Keratinocyte (primary cell): ENCODE data around the gene ARHGAP10. TPM values are rescaled to one million over a fixed set of nuclear protein-coding genes. Genes with fewer than 3 reads are reported as not detected.
A peak's percentile ranks its signal among the peaks of the same experiment; 100 is the strongest.

Experiments used
- DNase-seq: peaks from one replicate; pipeline ENCODE4 v3.0.0-alpha.2; 2011; ENCODE audit warnings: low read depth, missing footprints, low spot score
- FAIRE-seq: peaks from 2 replicates; lab custom pipeline; 2011; peaks lifted over from hg19 to GRCh38; lab: Jason Lieb, UNC
- H2AFZ ChIP-seq: 2 replicates; pipeline ENCODE4 v1.6.0; 2012; ENCODE audit warnings: low read length, control low read depth, inconsistent platforms; ENCODE audit not compliant: control insufficient read depth
- H3K27ac ChIP-seq: 2 replicates; pipeline ENCODE4 v1.5.1; 2011; ENCODE audit warnings: low read length; ENCODE audit not compliant: control insufficient read depth, insufficient read depth
- H3K27me3 ChIP-seq: 3 replicates; pipeline ENCODE4 v1.6.0; 2011; ENCODE audit warnings: low read length; ENCODE audit not compliant: control insufficient read depth, insufficient read depth; ENCODE audit errors: extremely low read depth
- H3K36me3 ChIP-seq, 2 experiments: 2 replicates in 1 of 2; 3 replicates in 1 of 2; pipeline ENCODE4 v1.5.1; 2011; ENCODE audit warnings: low read length in 2 of 2, mild to moderate bottlenecking in 1 of 2; ENCODE audit not compliant: control insufficient read depth in 2 of 2, insufficient read depth in 2 of 2; ENCODE audit errors: extremely low read depth in 1 of 2
- H3K4me1 ChIP-seq: 3 replicates; pipeline ENCODE4 v1.5.1; 2011; ENCODE audit warnings: low read length; ENCODE audit not compliant: control insufficient read depth, insufficient read depth; ENCODE audit errors: extremely low read depth
- H3K4me2 ChIP-seq: 3 replicates; pipeline ENCODE4 v1.6.0; 2011; ENCODE audit warnings: low read depth, low read length; ENCODE audit not compliant: control insufficient read depth, insufficient read depth; ENCODE audit errors: extremely low read depth
- H3K4me3 ChIP-seq, 3 experiments: fragments of 200-600 bp in 1 of 3; sonication (generic) in 1 of 3; 2 replicates in 2 of 3; 3 replicates in 1 of 3; pipeline ENCODE4 v1.5.1; 2011 to 2016; ENCODE audit warnings: low read length in 3 of 3, mild to moderate bottlenecking in 3 of 3, control low read depth in 2 of 3, inconsistent platforms in 1 of 3, low read depth in 1 of 3, mixed read lengths in 1 of 3, mixed run types in 1 of 3, moderate library complexity in 1 of 3; ENCODE audit not compliant: control insufficient read depth in 2 of 3, insufficient read depth in 2 of 3; ENCODE audit errors: extremely low read depth in 1 of 3
- H3K79me2 ChIP-seq: 2 replicates; pipeline ENCODE4 v1.6.0; 2012; ENCODE audit warnings: low read length; ENCODE audit not compliant: control insufficient read depth, insufficient read depth
- H3K9ac ChIP-seq: 3 replicates; pipeline ENCODE4 v1.6.0; 2011; ENCODE audit warnings: low read length; ENCODE audit not compliant: control insufficient read depth, insufficient read depth; ENCODE audit errors: extremely low read depth
- H3K9me1 ChIP-seq: 3 replicates; pipeline ENCODE4 v1.6.0; 2011; ENCODE audit warnings: low read length; ENCODE audit not compliant: control insufficient read depth, insufficient read depth; ENCODE audit errors: extremely low read depth
- H3K9me3 ChIP-seq: 2 replicates; pipeline ENCODE4 v1.5.1; 2012; ENCODE audit warnings: low read depth, low read length; ENCODE audit not compliant: control insufficient read depth
- H4K20me1 ChIP-seq: 3 replicates; pipeline ENCODE4 v1.6.0; 2011; ENCODE audit warnings: low read length; ENCODE audit not compliant: control insufficient read depth, insufficient read depth; ENCODE audit errors: extremely low read depth
- EZH2 ChIP-seq: IDR thresholded peaks from one replicate; pipeline ENCODE4 v1.6.1; 2012; ENCODE audit warnings: inconsistent platforms, mild to moderate bottlenecking, low read length, moderate library complexity
- dilution Hi-C: fragments of 300-500 bp; cut with MboI; formaldehyde crosslinking; loops from one replicate; pipeline ENCODE4 v1.7.0; 2020; ENCODE audit warnings: low sequenced_read_pairs; ENCODE audit not compliant: extremely low pct_ligation_motif_present
- polyA plus RNA-seq, 5 experiments: library from polyadenylated mRNA; depleted of rRNA in 3 of 5; stranded (reverse) in 3 of 5; stranded (forward) in 1 of 5; unstranded in 1 of 5; fragments of >200 nt; gene quantifications; 1 replicate in 1 of 5; 2 replicates in 3 of 5; 3 replicates in 1 of 5; pipeline versions ENCODE4 v1.2.1 to v1.2.3, GENCODE V29; 2011 to 2012; ENCODE audit warnings: missing spikeins in 2 of 5, low read depth in 1 of 5, low replicate concordance in 1 of 5
- TF ChIP-seq, protein P1 (sequence below), 3 experiments: IDR thresholded peaks in 1 of 3; conservative IDR thresholded peaks in 1 of 3; optimal IDR thresholded peaks in 1 of 3; 2 replicates in 2 of 3; 3 replicates in 1 of 3; pipeline versions ENCODE3 to v1.5.1; 2011; ENCODE audit warnings: low read length in 3 of 3, mild to moderate bottlenecking in 3 of 3, moderate library complexity in 2 of 3, control low read depth in 1 of 3, inconsistent platforms in 1 of 3; ENCODE audit not compliant: insufficient read depth in 2 of 3; ENCODE audit errors: extremely low read depth in 1 of 3

Gene ARHGAP10
- polyA plus RNA-seq, 1 donor (not counting 4 experiments of a cell fraction or from before 2014, with no cell fraction given): 18.7 TPM

- H3K9ac ChIP-seq: no peak overlapping the region
- H3K27me3 ChIP-seq: no peaks in the 10 kb centered on the region
- dilution Hi-C loops: no loop called here
- H3K27ac ChIP-seq: no peak overlapping the region
- TF ChIP-seq, protein P1, sequence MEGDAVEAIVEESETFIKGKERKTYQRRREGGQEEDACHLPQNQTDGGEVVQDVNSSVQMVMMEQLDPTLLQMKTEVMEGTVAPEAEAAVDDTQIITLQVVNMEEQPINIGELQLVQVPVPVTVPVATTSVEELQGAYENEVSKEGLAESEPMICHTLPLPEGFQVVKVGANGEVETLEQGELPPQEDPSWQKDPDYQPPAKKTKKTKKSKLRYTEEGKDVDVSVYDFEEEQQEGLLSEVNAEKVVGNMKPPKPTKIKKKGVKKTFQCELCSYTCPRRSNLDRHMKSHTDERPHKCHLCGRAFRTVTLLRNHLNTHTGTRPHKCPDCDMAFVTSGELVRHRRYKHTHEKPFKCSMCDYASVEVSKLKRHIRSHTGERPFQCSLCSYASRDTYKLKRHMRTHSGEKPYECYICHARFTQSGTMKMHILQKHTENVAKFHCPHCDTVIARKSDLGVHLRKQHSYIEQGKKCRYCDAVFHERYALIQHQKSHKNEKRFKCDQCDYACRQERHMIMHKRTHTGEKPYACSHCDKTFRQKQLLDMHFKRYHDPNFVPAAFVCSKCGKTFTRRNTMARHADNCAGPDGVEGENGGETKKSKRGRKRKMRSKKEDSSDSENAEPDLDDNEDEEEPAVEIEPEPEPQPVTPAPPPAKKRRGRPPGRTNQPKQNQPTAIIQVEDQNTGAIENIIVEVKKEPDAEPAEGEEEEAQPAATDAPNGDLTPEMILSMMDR (optimal IDR thresholded peaks at IDR 0.05 in 1 of 3, IDR thresholded peaks at IDR 0.05 in 1 of 3, conservative IDR thresholded peaks at IDR 0.05 in 1 of 3; ENCODE audit: extremely low read depth in 1 of 3, insufficient read depth in 2 of 3, low read length in 3 of 3): no peak
- no peak for TF ChIP-seq EZH2
- H2AFZ ChIP-seq: no peak overlapping the region
- H3K36me3 ChIP-seq: no peaks in the 10 kb centered on the region
- no peaks in the 10 kb centered on the region for H3K4me1 ChIP-seq
- FAIRE-seq (no peak), DNase-seq (no peak)
- H3K9me3 ChIP-seq: no peaks in the 10 kb centered on the region
- H3K4me3 ChIP-seq: no peak overlapping the region
- H4K20me1 ChIP-seq: no peaks in the 10 kb centered on the region
- no peak overlapping the region for H3K4me2 ChIP-seq
- H3K79me2 ChIP-seq: no peaks in the 10 kb centered on the region
- no peaks in the 10 kb centered on the region for H3K9me1 ChIP-seq
Observed at GRCh38 chr4:148116264-148116663, 384.4 kb downstream of the ARHGAP10 start.

GRCh38 chr4:148116969-148117368, 385.1 kb downstream of the ARHGAP10 start:
- no peak overlapping the region for H3K27ac ChIP-seq
- no peaks in the 10 kb centered on the region for H3K9me1 ChIP-seq
- TF ChIP-seq, protein P1 (optimal IDR thresholded peaks at IDR 0.05 in 1 of 3, IDR thresholded peaks at IDR 0.05 in 1 of 3, conservative IDR thresholded peaks at IDR 0.05 in 1 of 3; ENCODE audit: extremely low read depth in 1 of 3, insufficient read depth in 2 of 3, low read length in 3 of 3): peak in 1 of 3 experiments; percentile 9
- TF ChIP-seq EZH2: no peak
- H3K4me2 ChIP-seq: no peak overlapping the region
- no peaks in the 10 kb centered on the region for H3K9me3 ChIP-seq
- no peaks in the 10 kb centered on the region for H3K36me3 ChIP-seq
- H3K4me3 ChIP-seq: no peak overlapping the region
- no peaks in the 10 kb centered on the region for H3K27me3 ChIP-seq
- no peaks in the 10 kb centered on the region for H3K4me1 ChIP-seq
- DNase-seq (no peak), FAIRE-seq (peak; percentile 23)
- dilution Hi-C loops: no loop called here
- H3K79me2 ChIP-seq: no peaks in the 10 kb centered on the region
- H4K20me1 ChIP-seq: no peaks in the 10 kb centered on the region
- H3K9ac ChIP-seq: no peak overlapping the region
- H2AFZ ChIP-seq: no peak overlapping the region
